ENCODE measurements around the gene LRP1B.

Gene LRP1B

DNA sequence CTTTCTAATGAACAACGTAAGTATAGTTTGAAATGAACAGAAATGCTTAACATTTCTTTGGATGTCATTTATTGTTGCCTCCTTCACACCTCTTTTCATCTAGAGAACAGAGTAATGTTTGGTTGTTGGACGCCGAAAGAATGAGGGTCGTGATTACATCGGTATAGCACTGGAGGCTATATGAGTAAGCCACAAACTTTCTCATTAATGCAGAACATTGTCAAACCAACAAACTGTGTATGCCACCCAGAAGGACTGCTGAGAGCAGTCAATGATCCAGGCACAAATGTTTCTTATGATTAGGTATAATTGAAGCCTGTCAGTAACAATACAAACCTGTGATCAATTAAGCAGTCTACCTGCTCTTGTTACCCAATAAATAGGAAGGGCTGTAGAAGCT lies 1855.9 kb downstream of the LRP1B start:
- DNase-seq: no peak
- in situ Hi-C loops (cut with HindIII; ENCODE audit: low pct_ligation_motif_present, low pct_unique_long_range_greater_than_20kb, low sequenced_read_pairs): no loop called here

DNA sequence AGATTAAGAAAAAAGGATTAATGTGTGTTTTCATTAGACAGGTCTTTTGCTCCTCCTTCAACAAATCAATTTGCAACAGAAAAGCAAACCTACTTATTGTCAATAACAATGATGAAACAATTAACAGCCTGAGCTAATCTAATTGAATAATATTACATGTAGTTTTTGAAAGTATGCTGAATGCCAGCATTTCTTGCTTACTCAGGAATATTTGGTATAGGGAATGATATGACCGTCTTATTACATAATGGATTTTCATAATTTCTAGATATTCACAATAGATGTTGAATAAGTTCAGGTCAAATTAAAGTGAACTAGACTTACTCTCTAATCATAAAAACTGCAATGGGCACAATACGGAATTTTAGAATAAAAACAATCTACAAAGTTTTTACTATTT lies 1856.9 kb downstream of the LRP1B start:
- in situ Hi-C loops (cut with HindIII; ENCODE audit: low pct_ligation_motif_present, low pct_unique_long_range_greater_than_20kb, low sequenced_read_pairs): no loop called here

DNA sequence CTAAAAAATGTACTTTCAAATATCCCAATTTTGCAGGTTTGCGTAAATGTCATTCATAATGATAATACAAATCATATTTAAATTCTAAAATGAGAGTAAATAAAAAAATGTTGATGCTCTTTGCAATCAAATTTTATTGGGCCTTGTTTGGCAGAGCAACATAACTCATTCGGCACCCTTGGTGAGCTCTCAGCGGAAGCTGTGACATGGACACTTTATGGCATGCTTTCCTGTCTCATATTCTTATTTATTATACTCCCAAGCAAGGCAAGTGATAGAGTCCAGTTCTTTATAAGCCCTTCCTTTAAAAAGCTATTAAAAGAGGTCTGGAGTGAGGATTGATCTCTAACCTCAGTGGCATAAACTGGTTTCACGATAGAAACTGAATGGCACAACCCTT lies 1857.4 kb downstream of the LRP1B start:
- in situ Hi-C loops (cut with HindIII; ENCODE audit: low pct_ligation_motif_present, low pct_unique_long_range_greater_than_20kb, low sequenced_read_pairs): no loop called here
- DNase-seq: no peak

More for the DNA sequence above, 1856.9 kb downstream of the LRP1B start:
- no peak for DNase-seq

DNA sequence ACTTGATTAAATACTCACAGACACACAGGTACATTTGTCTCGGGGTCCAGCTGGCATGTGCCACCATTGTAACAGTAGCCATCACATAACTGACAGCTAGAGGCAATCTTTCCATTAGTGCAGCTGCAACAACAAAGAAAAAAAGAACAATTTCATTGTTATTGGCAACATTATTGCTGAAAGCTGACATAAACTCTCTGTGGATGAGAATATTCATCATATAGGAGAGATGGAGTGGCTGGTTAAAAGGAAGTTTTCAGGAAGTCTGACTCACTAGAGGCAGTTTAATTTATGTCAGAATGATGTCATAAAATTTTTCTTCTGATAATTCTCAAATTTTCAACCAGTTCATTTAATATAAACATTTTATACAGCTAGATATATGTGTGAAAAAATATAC lies 1860.6 kb downstream of the LRP1B start:
- no peak for DNase-seq
- in situ Hi-C loops (cut with HindIII; ENCODE audit: low pct_ligation_motif_present, low pct_unique_long_range_greater_than_20kb, low sequenced_read_pairs): no loop called here

DNA sequence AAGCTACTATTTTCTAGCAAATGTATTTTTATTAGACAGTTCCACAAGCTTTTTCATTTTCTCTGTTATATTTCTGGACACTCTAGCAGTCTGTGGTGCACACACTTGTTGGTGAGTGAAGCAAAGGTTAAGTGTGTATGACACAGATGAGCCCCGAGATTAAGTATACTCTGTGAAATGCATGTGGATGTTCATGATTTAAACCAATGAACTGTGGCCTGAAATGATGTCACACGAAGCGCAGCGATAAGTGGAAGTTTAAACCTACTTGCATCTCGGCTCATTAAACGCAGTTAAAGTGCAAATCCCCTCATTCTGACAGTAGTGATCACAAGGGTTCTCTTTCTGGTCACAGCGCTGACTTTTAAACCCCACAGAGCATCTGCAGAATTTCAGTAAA lies 1861.8 kb downstream of the LRP1B start:
- in situ Hi-C loops (cut with HindIII; ENCODE audit: low pct_ligation_motif_present, low pct_unique_long_range_greater_than_20kb, low sequenced_read_pairs): no loop called here
- no peak for DNase-seq

DNA sequence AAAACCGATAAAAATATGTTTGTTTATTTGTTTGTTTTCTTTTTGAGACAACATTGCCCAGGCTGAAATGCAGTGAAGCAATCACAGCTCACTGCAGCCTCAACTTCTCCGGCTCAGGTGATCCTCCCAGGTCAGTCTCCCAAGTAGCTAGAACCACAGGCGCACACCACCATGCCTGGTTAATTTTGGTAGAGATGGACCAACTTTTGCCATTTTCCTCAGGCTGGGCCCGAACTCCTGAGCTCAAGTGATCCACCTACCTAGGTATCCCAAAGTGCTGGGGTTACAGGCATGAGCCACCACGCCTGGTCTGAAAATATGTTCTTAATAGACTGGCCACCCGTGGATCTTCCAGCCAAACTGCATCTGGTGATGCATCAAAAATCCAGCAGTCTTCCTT lies 1867.9 kb downstream of the LRP1B start:
- in situ Hi-C loops (cut with HindIII; ENCODE audit: low pct_ligation_motif_present, low pct_unique_long_range_greater_than_20kb, low sequenced_read_pairs): no loop called here
- DNase-seq: no peak

DNA sequence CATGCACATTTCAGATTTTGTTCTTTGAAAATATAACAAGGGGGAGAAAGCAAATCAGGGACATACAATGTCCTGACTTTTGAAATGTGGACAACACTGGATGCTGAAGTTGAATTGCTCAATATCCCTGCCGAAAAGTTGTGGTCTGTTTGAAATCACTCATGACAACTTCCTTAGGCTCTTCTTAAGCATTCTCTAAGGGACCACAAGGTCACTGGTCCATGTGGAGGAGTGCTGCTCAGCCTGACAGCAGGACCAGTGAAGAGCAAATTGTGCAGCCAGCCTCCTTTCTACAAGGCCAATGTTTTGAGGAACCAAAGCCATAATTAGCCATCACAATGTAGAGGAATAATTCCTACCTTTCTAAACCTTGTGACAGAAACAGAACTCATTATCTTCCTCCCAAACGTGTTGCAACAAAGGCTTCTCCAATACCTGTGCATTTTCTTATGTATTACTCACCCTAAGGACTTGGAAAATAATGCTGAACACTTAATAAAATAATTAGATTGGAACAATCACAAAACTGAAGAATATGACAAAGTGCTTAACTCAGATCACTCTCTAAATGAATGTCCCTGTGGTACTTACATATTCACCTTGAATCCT lies 1873.0 kb downstream of the LRP1B start:
- in situ Hi-C loops (cut with HindIII; ENCODE audit: low pct_ligation_motif_present, low pct_unique_long_range_greater_than_20kb, low sequenced_read_pairs): no loop called here
- DNase-seq: no peak

DNA sequence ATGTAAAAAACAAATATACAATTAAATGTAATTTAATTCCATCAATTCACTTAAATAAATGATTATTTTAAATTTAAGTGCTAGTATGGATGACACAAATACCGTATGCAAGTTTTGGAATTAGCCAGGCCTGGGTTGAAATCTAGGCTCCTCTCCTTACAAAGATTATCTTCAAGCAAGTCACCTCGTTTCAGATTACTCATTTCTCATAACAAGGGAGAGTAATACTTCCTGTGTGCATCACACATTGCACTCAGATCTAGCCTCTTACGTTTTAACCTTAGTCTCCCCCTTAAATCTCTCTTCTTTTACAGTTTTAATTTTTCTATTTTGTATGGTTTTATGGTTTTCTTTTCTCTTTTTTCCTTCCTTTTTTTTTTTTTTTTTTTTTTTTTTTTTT lies 1874.7 kb downstream of the LRP1B start:
- DNase-seq: no peak
- in situ Hi-C loops (cut with HindIII; ENCODE audit: low pct_ligation_motif_present, low pct_unique_long_range_greater_than_20kb, low sequenced_read_pairs): no loop called here

DNA sequence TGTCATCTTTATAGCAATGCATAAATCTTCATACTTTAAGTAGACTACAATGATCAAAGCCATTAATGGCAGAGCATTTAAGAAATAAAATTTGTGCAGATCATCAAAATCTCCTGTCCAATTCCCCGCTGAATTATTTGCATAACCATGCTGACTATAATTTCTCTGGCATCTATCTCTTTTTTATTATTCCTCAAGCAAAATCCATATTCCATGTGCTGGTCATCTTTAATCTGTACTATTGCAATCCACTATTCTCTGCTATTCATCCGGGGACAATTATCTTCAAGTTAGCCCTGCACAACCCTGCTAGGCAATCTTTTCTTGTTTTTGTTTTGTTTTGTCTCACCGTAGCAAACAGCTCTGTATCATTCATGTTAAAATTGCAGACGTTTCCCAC lies 1881.0 kb downstream of the LRP1B start:
- in situ Hi-C loops (cut with HindIII; ENCODE audit: low pct_ligation_motif_present, low pct_unique_long_range_greater_than_20kb, low sequenced_read_pairs): no loop called here

DNA sequence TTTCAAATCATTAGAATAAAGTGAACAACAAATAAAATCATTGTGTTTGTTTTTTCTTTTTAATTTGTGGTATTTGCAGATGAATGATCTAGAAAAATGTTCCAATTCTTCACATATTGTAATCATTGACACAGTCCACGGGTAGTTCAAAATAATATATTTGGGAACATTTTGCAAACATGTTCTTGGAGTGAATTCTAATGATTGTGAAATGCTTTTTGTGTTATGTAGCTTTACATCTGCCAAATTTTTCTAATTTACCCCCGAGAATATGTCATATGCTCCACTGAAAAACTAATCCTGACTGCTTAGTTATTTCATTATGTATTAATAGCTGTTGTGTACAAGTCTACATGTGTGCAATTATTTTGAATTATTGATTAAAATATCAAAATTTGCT lies 1882.2 kb downstream of the LRP1B start:
- no peak for DNase-seq
- in situ Hi-C loops (cut with HindIII; ENCODE audit: low pct_ligation_motif_present, low pct_unique_long_range_greater_than_20kb, low sequenced_read_pairs): no loop called here

More for the DNA sequence above, 1881.0 kb downstream of the LRP1B start:
- DNase-seq: no peak

DNA sequence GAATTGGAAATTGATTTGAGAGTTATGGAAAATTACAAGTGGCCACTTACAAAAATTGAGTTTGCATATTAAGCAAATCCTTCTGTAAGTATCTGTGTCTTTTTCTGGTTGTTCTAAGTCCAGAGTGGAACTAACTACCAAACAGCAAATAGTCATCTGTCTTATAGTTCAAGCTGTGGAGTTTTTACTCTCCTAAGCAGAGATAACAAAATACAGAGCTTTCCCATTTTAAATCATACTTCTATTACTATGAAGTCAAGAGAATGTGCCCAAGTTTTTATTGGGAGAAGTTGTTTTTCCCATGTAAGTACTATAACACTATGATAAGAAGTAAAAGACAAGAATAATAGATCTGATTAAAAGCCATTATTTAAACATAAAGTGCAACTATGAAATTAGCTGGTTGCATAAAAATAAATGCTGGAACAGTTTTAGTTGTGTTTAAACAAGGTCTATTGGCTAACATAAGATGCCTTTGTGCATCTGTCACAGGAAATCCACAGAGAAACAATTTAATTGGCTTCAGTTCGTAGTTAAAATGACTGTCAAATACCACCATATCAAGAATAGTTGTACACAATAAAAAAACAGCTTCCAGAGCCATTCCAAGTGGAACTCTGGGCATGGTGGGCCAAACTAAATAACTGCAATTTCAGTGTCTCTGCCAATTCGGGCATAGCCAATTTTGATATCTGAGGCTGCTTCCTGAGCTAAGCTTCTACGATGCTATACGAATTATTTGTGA lies 1883.2 kb downstream of the LRP1B start:
- in situ Hi-C loops (cut with HindIII; ENCODE audit: low pct_ligation_motif_present, low pct_unique_long_range_greater_than_20kb, low sequenced_read_pairs): no loop called here
- DNase-seq: no peak

DNA sequence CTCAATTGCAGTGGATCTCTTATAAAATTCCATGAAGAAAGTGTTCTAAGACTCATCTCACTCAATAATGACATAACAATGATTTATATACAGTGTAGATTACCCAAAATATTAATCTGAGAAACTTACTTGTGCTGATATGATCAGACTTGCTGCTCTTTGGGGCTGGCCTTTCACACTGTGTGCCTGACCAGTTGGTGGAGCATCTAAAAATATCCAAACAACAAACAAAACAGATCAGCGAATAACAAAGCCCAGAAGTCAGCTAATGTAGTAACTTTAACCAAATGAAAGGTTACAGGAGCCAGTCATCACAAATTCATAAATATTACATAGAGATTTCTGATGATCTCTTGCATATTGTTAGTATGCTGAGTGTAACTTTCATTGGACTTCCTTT lies 1883.9 kb downstream of the LRP1B start:
- in situ Hi-C loops (cut with HindIII; ENCODE audit: low pct_ligation_motif_present, low pct_unique_long_range_greater_than_20kb, low sequenced_read_pairs): no loop called here
- no peak for DNase-seq

DNA sequence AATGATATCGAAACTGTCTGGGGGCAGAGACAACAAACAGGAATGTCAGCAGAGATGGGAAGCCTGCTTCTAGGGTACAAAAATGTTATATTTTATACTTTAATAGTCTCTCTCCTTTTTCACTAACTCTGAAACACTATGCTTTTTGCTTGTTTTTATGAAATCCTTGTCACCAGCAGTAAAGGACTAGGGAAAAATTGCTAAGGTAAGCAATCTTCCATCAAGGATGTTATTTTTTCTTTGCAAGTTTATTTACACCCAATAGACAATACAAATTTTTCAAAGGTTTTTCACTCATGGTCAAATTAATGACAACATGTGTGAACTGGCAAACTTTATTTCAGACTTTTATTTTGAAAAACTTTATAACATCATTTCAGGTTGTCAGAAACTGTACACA lies 1884.8 kb downstream of the LRP1B start:
- no peak for DNase-seq
- in situ Hi-C loops (cut with HindIII; ENCODE audit: low pct_ligation_motif_present, low pct_unique_long_range_greater_than_20kb, low sequenced_read_pairs): no loop called here

DNA sequence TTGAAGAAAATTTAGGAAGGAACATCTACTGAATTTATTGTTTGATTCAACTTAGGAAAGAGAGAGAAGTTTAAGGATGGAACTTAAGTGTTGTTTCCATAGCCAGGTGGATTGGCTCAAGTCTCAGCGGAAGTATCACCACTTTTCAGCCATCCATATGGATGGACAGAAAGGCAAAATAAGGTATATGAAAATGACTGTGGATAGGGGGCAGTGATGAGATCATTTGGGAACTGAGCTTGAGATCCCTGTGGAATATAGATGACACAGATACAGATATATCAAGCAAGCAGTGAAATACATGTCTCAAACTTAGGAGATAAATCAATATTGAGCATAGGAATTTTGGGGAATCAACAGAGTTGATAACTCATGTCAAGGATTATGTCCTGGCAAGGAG lies 1887.9 kb downstream of the LRP1B start:
- in situ Hi-C loops (cut with HindIII; ENCODE audit: low pct_ligation_motif_present, low pct_unique_long_range_greater_than_20kb, low sequenced_read_pairs): no loop called here

DNA sequence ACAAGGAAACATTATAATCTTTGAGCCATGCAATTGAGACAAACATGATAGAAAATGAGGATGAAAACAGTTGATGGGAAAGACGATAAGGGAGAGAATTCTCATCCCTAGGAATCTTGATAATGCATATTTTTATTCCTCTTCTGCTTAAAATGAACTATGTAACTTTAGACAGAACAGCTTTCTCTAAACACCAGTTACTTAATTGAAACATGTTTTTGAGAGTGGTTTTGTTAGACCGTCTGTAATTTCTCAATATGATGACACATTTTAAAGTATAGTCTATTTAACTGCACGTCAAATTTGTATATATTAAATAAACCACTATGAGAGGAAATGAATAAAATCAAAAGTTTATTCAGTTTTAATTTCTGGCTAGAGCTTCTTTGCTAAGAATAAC lies 1896.7 kb downstream of the LRP1B start:
- DNase-seq: no peak
- in situ Hi-C loops (cut with HindIII; ENCODE audit: low pct_ligation_motif_present, low pct_unique_long_range_greater_than_20kb, low sequenced_read_pairs): no loop called here

More for the DNA sequence above, 1887.9 kb downstream of the LRP1B start:
- DNase-seq: peak; percentile 7

DNA sequence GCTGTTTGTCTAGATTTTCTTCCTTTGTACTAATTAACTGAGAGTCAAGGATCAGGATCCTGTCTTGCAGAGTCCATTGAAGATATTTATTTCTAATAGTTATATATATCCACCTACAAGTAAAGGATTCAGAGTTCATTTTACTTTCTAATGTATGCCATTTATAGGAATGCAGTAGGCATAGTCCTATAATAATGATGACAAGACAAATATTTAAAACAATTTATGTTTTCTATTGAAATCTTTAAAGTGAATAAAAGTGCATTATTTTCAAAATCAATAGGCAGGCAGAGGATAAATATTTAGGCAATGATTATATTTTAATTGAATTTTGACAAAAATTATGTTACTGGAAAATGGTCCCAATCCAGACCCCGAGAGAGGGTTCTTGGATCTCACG lies 1919.9 kb downstream of the LRP1B start:
- in situ Hi-C loops (cut with HindIII; ENCODE audit: low pct_ligation_motif_present, low pct_unique_long_range_greater_than_20kb, low sequenced_read_pairs): no loop called here

DNA sequence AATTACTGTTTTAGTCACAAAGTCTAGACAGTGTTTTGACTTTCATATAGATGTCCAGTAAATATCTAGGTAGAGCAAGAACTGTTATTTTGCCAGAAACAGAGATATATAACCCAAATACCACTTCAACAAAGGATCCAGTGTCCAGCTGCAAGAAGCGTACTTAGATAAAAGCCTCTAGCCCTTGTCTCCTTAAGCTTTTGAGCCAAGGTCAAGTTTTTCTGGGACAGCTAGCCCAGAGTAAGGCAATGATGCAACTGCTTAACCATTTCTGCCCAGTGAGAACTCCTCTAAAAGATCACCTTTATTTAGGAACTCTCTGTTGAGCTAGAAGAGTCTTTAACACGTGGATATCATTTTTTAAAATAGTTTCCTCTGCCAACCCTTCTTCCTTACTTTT lies 1925.7 kb downstream of the LRP1B start:
- in situ Hi-C loops (cut with HindIII; ENCODE audit: low pct_ligation_motif_present, low pct_unique_long_range_greater_than_20kb, low sequenced_read_pairs): no loop called here
- no peak for DNase-seq

More for the DNA sequence above, 1919.9 kb downstream of the LRP1B start:
- DNase-seq: no peak

DNA sequence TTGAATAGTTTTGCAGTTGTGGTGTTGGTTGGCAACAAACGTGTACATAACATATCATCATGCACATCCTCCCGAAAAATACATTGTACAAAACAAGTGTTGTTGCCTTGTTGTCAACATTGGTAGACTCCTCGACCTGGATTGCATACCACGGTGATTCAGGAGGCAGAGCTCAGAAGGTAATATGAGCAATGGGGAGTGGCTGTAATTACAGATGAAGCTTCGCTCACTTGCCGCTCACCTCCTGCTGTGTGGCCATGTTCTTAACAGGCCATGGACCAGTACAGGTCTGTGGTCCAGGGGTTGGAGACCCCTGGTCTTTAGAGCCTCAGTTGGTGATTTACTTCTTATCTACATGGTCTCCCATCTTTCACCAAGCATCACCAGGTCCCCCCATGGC lies 1927.5 kb downstream of the LRP1B start:
- in situ Hi-C loops (cut with HindIII; ENCODE audit: low pct_ligation_motif_present, low pct_unique_long_range_greater_than_20kb, low sequenced_read_pairs): no loop called here

DNA sequence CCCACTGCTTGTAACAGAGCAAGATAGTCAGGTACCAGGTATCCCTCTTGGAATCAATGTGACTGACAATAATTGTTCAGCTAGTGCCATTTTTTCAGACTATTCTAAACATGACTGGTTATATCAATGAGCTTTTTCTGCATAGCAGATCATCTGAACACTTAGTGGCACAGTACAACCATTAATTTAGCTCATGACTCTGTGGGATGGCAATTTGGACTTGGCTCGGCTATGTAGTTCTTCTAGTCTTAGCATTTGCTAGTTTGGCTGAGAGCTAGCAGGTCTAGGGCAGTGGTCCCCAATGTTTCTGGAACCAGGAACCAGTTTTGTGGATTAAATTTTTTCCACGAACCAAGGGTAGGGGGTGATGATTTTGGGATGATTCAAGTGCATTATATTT lies 1929.2 kb downstream of the LRP1B start:
- no peak for DNase-seq
- in situ Hi-C loops (cut with HindIII; ENCODE audit: low pct_ligation_motif_present, low pct_unique_long_range_greater_than_20kb, low sequenced_read_pairs): no loop called here

More for the DNA sequence above, 1927.5 kb downstream of the LRP1B start:
- no peak for DNase-seq

DNA sequence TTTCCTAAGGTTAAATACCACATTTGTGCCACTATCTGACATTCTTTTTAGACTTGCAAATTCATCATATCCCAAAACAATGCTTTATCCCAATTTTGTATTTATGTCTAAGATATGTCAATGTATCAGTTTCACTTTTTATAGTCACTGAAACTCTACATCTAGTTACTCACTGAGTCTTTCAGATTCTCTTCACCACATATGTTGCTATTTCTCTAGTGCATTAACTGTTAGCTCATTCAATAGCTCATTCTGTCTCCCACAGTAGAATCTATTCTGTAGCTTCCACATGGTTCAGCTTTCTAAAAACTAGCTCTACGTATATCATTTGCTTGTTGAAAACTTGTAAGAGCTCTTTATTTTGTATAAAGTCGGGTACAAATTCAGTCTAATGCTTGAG lies 1930.1 kb downstream of the LRP1B start:
- no peak for DNase-seq
- in situ Hi-C loops (cut with HindIII; ENCODE audit: low pct_ligation_motif_present, low pct_unique_long_range_greater_than_20kb, low sequenced_read_pairs): no loop called here

All from ACHN (cell line).